ENCODE results near the gene FIZ1.

The FIZ1 gene

DNA sequence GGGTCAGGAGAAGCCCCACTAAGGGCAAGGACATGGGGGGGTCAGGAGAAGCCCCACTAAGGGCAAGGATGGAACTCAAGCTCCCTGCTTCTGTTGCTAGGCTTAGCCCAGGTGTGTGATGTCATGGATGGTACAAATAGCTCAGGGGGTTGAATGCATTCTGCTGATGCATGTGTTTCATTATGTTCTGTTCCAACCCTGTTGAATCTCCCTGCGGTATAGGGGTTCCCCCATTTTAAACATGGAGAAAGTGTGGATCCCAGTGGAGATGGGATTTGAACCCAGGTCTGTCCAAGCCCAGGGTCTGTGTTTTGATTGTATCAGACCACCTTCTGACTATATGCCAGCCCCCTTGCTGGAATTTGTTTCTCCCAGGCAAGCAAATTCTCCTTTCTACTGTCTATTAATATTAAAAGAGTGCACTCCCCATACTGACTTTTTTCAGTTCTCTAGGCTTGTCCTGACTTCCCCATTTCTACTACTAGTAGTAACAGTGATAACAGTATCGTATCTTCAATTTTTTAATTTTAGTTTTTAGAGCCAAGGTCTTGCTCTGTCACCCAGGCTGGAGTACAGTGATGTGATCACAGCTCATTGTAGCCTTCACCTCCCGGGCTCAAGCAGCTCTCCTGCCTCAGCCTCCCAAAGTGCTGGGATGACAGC is 12.8 kb upstream of the FIZ1 start:
- no peaks in the 10 kb centered on the region for H3K4me1 ChIP-seq (ENCODE audit: control insufficient read depth, insufficient read depth, low read length)
- H3K9me3 ChIP-seq (ENCODE audit: control insufficient read depth, insufficient read depth, low read depth, low read length) = no peaks in the 10 kb centered on the region
- H3K4me3 ChIP-seq (ENCODE audit: low read depth, low read length) = no peak overlapping the region
- peaks cover 14 to 47% of the 10 kb centered on the region in 2 experiments; a peak in 2 of 3 replicates for H3K36me3 ChIP-seq (ENCODE audit: control insufficient read depth in 2 of 2, insufficient read depth in 1 of 2, low read length in 2 of 2)
- POLR2A ChIA-PET = interaction anchor here (0.6 kb wide), 1 partner anchor 86 kb away, joined by 7 read pairs; no protein-coding TSS in a partner anchor
- no peak for TF ChIP-seq ZNF10 (tag by site-specific recombination; IDR thresholded peaks at IDR 0.05)
- TF ChIP-seq HOXA7 (CRISPR knock-in tag; IDR thresholded peaks at IDR 0.05; ENCODE audit: borderline replicate concordance) = no peak
- no peak for TF ChIP-seq ZNF843 (tag by site-specific recombination; IDR thresholded peaks at IDR 0.05)
- TF ChIP-seq, protein P1, sequence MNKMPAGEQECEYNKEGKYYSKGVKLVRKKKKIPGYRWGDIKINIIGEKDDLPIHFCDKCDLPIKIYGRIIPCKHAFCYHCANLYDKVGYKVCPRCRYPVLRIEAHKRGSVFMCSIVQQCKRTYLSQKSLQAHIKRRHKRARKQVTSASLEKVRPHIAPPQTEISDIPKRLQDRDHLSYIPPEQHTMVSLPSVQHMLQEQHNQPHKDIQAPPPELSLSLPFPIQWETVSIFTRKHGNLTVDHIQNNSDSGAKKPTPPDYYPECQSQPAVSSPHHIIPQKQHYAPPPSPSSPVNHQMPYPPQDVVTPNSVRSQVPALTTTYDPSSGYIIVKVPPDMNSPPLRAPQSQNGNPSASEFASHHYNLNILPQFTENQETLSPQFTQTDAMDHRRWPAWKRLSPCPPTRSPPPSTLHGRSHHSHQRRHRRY (tag by site-specific recombination; IDR thresholded peaks at IDR 0.05) = no peak
- TF ChIP-seq SP3 (tag by site-specific recombination; IDR thresholded peaks at IDR 0.05) = no peak
- TF ChIP-seq, protein P2, sequence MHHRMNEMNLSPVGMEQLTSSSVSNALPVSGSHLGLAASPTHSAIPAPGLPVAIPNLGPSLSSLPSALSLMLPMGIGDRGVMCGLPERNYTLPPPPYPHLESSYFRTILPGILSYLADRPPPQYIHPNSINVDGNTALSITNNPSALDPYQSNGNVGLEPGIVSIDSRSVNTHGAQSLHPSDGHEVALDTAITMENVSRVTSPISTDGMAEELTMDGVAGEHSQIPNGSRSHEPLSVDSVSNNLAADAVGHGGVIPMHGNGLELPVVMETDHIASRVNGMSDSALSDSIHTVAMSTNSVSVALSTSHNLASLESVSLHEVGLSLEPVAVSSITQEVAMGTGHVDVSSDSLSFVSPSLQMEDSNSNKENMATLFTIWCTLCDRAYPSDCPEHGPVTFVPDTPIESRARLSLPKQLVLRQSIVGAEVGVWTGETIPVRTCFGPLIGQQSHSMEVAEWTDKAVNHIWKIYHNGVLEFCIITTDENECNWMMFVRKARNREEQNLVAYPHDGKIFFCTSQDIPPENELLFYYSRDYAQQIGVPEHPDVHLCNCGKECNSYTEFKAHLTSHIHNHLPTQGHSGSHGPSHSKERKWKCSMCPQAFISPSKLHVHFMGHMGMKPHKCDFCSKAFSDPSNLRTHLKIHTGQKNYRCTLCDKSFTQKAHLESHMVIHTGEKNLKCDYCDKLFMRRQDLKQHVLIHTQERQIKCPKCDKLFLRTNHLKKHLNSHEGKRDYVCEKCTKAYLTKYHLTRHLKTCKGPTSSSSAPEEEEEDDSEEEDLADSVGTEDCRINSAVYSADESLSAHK (tag by site-specific recombination; IDR thresholded peaks at IDR 0.05) = no peak
- TF ChIP-seq, protein P3, sequence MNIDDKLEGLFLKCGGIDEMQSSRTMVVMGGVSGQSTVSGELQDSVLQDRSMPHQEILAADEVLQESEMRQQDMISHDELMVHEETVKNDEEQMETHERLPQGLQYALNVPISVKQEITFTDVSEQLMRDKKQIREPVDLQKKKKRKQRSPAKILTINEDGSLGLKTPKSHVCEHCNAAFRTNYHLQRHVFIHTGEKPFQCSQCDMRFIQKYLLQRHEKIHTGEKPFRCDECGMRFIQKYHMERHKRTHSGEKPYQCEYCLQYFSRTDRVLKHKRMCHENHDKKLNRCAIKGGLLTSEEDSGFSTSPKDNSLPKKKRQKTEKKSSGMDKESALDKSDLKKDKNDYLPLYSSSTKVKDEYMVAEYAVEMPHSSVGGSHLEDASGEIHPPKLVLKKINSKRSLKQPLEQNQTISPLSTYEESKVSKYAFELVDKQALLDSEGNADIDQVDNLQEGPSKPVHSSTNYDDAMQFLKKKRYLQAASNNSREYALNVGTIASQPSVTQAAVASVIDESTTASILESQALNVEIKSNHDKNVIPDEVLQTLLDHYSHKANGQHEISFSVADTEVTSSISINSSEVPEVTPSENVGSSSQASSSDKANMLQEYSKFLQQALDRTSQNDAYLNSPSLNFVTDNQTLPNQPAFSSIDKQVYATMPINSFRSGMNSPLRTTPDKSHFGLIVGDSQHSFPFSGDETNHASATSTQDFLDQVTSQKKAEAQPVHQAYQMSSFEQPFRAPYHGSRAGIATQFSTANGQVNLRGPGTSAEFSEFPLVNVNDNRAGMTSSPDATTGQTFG (tag by site-specific recombination; IDR thresholded peaks at IDR 0.05; ENCODE audit: borderline replicate concordance) = no peak
- TF ChIP-seq ZNF223 (tag by site-specific recombination; IDR thresholded peaks at IDR 0.05) = no peak
- no peak for TF ChIP-seq ZNF785 (tag by site-specific recombination; IDR thresholded peaks at IDR 0.05)
- TF ChIP-seq YY1 (tag by site-specific recombination; IDR thresholded peaks at IDR 0.05) = no peak
- TF ChIP-seq, protein P4, sequence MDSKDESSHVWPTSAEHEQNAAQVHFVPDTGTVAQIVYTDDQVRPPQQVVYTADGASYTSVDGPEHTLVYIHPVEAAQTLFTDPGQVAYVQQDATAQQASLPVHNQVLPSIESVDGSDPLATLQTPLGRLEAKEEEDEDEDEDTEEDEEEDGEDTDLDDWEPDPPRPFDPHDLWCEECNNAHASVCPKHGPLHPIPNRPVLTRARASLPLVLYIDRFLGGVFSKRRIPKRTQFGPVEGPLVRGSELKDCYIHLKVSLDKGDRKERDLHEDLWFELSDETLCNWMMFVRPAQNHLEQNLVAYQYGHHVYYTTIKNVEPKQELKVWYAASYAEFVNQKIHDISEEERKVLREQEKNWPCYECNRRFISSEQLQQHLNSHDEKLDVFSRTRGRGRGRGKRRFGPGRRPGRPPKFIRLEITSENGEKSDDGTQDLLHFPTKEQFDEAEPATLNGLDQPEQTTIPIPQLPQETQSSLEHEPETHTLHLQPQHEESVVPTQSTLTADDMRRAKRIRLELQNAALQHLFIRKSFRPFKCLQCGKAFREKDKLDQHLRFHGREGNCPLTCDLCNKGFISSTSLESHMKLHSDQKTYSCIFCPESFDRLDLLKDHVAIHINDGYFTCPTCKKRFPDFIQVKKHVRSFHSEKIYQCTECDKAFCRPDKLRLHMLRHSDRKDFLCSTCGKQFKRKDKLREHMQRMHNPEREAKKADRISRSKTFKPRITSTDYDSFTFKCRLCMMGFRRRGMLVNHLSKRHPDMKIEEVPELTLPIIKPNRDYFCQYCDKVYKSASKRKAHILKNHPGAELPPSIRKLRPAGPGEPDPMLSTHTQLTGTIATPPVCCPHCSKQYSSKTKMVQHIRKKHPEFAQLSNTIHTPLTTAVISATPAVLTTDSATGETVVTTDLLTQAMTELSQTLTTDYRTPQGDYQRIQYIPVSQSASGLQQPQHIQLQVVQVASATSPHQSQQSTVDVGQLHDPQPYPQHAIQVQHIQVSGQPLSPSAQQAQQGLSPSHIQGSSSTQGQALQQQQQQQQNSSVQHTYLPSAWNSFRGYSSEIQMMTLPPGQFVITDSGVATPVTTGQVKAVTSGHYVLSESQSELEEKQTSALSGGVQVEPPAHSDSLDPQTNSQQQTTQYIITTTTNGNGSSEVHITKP (tag by site-specific recombination; IDR thresholded peaks at IDR 0.05) = no peak
- TF ChIP-seq TRIM28 (IDR thresholded peaks at IDR 0.05; ENCODE audit: borderline replicate concordance, low read length) = no peak
- TF ChIP-seq MYNN (tag by site-specific recombination; IDR thresholded peaks at IDR 0.05; ENCODE audit: borderline replicate concordance) = no peak
- CTCF ChIA-PET = interaction anchor here (0.7 to 1.1 kb wide), 5 partner anchors 13 to 108 kb away, joined by 3 to 6 read pairs (median 3); partner anchors contain the start of gene ZNF784
- no peak overlapping the region for H3K27ac ChIP-seq (ENCODE audit: extremely low read depth, low read depth, low read length)

Data from HEK293 (cell line).